ENCODE results near the gene DNER.

Gene DNER

GRCh38 chr2:229470781-229471180, 243.6 kb downstream of the DNER start:
- Histone ChIP-seq H3K9me3 (ENCODE audit: control insufficient read depth, insufficient read depth, low read length) (no peaks in the 10 kb centered on the region), H3K4me3 (ENCODE audit: low read depth, low read length) (no peak overlapping the region), H3K9ac (ENCODE audit: low read depth, low read length) (no peak overlapping the region), H3K27me3 (ENCODE audit: control insufficient read depth, insufficient read depth, low read length) (no peaks in the 10 kb centered on the region), H3K36me3 (ENCODE audit: control insufficient read depth, insufficient read depth, low read length) (no peaks in the 10 kb centered on the region), H3K4me1 (ENCODE audit: control insufficient read depth, insufficient read depth, low read length) (peaks cover 4% of the 10 kb centered on the region)

- Histone ChIP-seq H3K9ac (ENCODE audit: low read depth, low read length) (no peak overlapping the region), H3K9me3 (ENCODE audit: control insufficient read depth, insufficient read depth, low read length) (no peaks in the 10 kb centered on the region), H3K4me1 (ENCODE audit: control insufficient read depth, insufficient read depth, low read length) (no peaks in the 10 kb centered on the region), H3K36me3 (ENCODE audit: control insufficient read depth, insufficient read depth, low read length) (no peaks in the 10 kb centered on the region), H3K4me3 (ENCODE audit: low read depth, low read length) (no peak overlapping the region), H3K27me3 (ENCODE audit: control insufficient read depth, insufficient read depth, low read length) (no peaks in the 10 kb centered on the region)
These were observed 246.6 kb downstream of the DNER start for GRCh38 chr2:229467783-229468182.

GRCh38 chr2:229463841-229464346, 250.5 kb downstream of the DNER start:
- H3K9me3 ChIP-seq (ENCODE audit: control insufficient read depth, insufficient read depth, low read length): no peaks in the 10 kb centered on the region
- H3K4me3 ChIP-seq (ENCODE audit: low read depth, low read length): no peak overlapping the region
- no peaks in the 10 kb centered on the region for H3K27me3 ChIP-seq (ENCODE audit: control insufficient read depth, insufficient read depth, low read length)
- H3K9ac ChIP-seq (ENCODE audit: low read depth, low read length): no peak overlapping the region
- no peaks in the 10 kb centered on the region for H3K4me1 ChIP-seq (ENCODE audit: control insufficient read depth, insufficient read depth, low read length)
- no peaks in the 10 kb centered on the region for H3K36me3 ChIP-seq (ENCODE audit: control insufficient read depth, insufficient read depth, low read length)

- H3K9me3 ChIP-seq (ENCODE audit: control insufficient read depth, insufficient read depth, low read length): no peaks in the 10 kb centered on the region
- no peaks in the 10 kb centered on the region for H3K27me3 ChIP-seq (ENCODE audit: control insufficient read depth, insufficient read depth, low read length)
- H3K36me3 ChIP-seq (ENCODE audit: control insufficient read depth, insufficient read depth, low read length): no peaks in the 10 kb centered on the region
- H3K4me1 ChIP-seq (ENCODE audit: control insufficient read depth, insufficient read depth, low read length): no peaks in the 10 kb centered on the region
- no peak overlapping the region for H3K9ac ChIP-seq (ENCODE audit: low read depth, low read length)
- no peak overlapping the region for H3K4me3 ChIP-seq (ENCODE audit: low read depth, low read length)
These were observed 252.2 kb downstream of the DNER start for GRCh38 chr2:229462112-229462511.

GRCh38 chr2:229456091-229456490, 258.3 kb downstream of the DNER start:
- Histone ChIP-seq H3K4me1 (ENCODE audit: control insufficient read depth, insufficient read depth, low read length) (no peaks in the 10 kb centered on the region), H3K9ac (ENCODE audit: low read depth, low read length) (no peak overlapping the region), H3K4me3 (ENCODE audit: low read depth, low read length) (no peak overlapping the region), H3K27me3 (ENCODE audit: control insufficient read depth, insufficient read depth, low read length) (no peaks in the 10 kb centered on the region), H3K9me3 (ENCODE audit: control insufficient read depth, insufficient read depth, low read length) (no peaks in the 10 kb centered on the region), H3K36me3 (ENCODE audit: control insufficient read depth, insufficient read depth, low read length) (no peaks in the 10 kb centered on the region)

GRCh38 chr2:229454934-229455631, 259.3 kb downstream of the DNER start:
- Histone ChIP-seq H3K27me3 (ENCODE audit: control insufficient read depth, insufficient read depth, low read length) (no peaks in the 10 kb centered on the region), H3K9ac (ENCODE audit: low read depth, low read length) (no peak overlapping the region), H3K36me3 (ENCODE audit: control insufficient read depth, insufficient read depth, low read length) (no peaks in the 10 kb centered on the region), H3K4me1 (ENCODE audit: control insufficient read depth, insufficient read depth, low read length) (no peaks in the 10 kb centered on the region), H3K4me3 (ENCODE audit: low read depth, low read length) (no peak overlapping the region), H3K9me3 (ENCODE audit: control insufficient read depth, insufficient read depth, low read length) (no peaks in the 10 kb centered on the region)

- Histone ChIP-seq H3K9me3 (ENCODE audit: control insufficient read depth, insufficient read depth, low read length) (no peaks in the 10 kb centered on the region), H3K27me3 (ENCODE audit: control insufficient read depth, insufficient read depth, low read length) (no peaks in the 10 kb centered on the region), H3K36me3 (ENCODE audit: control insufficient read depth, insufficient read depth, low read length) (no peaks in the 10 kb centered on the region), H3K4me1 (ENCODE audit: control insufficient read depth, insufficient read depth, low read length) (no peaks in the 10 kb centered on the region), H3K4me3 (ENCODE audit: low read depth, low read length) (no peak overlapping the region), H3K9ac (ENCODE audit: low read depth, low read length) (no peak overlapping the region)
These were observed 261.1 kb downstream of the DNER start for GRCh38 chr2:229453230-229453629.

GRCh38 chr2:229451852-229452251, 262.5 kb downstream of the DNER start:
- no peaks in the 10 kb centered on the region for H3K4me1 ChIP-seq (ENCODE audit: control insufficient read depth, insufficient read depth, low read length)
- no peaks in the 10 kb centered on the region for H3K9me3 ChIP-seq (ENCODE audit: control insufficient read depth, insufficient read depth, low read length)
- no peak overlapping the region for H3K4me3 ChIP-seq (ENCODE audit: low read depth, low read length)
- H3K27me3 ChIP-seq (ENCODE audit: control insufficient read depth, insufficient read depth, low read length): no peaks in the 10 kb centered on the region
- H3K9ac ChIP-seq (ENCODE audit: low read depth, low read length): no peak overlapping the region
- H3K36me3 ChIP-seq (ENCODE audit: control insufficient read depth, insufficient read depth, low read length): no peaks in the 10 kb centered on the region

- Histone ChIP-seq H3K4me3 (ENCODE audit: low read depth, low read length) (no peak overlapping the region), H3K4me1 (ENCODE audit: control insufficient read depth, insufficient read depth, low read length) (no peaks in the 10 kb centered on the region)
These were observed 267.1 kb downstream of the DNER start for GRCh38 chr2:229447227-229447626.

GRCh38 chr2:229446350-229446749, 268.0 kb downstream of the DNER start:
- H3K9me3 ChIP-seq (ENCODE audit: control insufficient read depth, insufficient read depth, low read length): no peaks in the 10 kb centered on the region
- H3K36me3 ChIP-seq (ENCODE audit: control insufficient read depth, insufficient read depth, low read length): no peaks in the 10 kb centered on the region
- no peaks in the 10 kb centered on the region for H3K27me3 ChIP-seq (ENCODE audit: control insufficient read depth, insufficient read depth, low read length)
- H3K4me3 ChIP-seq (ENCODE audit: low read depth, low read length): no peak overlapping the region
- no peaks in the 10 kb centered on the region for H3K4me1 ChIP-seq (ENCODE audit: control insufficient read depth, insufficient read depth, low read length)
- H3K9ac ChIP-seq (ENCODE audit: low read depth, low read length): no peak overlapping the region

More at GRCh38 chr2:229447227-229447626, 267.1 kb downstream of the DNER start:
- Histone ChIP-seq H3K27me3 (ENCODE audit: control insufficient read depth, insufficient read depth, low read length) (no peaks in the 10 kb centered on the region), H3K9me3 (ENCODE audit: control insufficient read depth, insufficient read depth, low read length) (no peaks in the 10 kb centered on the region), H3K9ac (ENCODE audit: low read depth, low read length) (no peak overlapping the region), H3K36me3 (ENCODE audit: control insufficient read depth, insufficient read depth, low read length) (no peaks in the 10 kb centered on the region)

GRCh38 chr2:229445501-229446211, 268.7 kb downstream of the DNER start:
- no peaks in the 10 kb centered on the region for H3K27me3 ChIP-seq (ENCODE audit: control insufficient read depth, insufficient read depth, low read length)
- no peaks in the 10 kb centered on the region for H3K9me3 ChIP-seq (ENCODE audit: control insufficient read depth, insufficient read depth, low read length)
- H3K9ac ChIP-seq (ENCODE audit: low read depth, low read length): no peak overlapping the region
- H3K36me3 ChIP-seq (ENCODE audit: control insufficient read depth, insufficient read depth, low read length): no peaks in the 10 kb centered on the region
- no peak overlapping the region for H3K4me3 ChIP-seq (ENCODE audit: low read depth, low read length)
- H3K4me1 ChIP-seq (ENCODE audit: control insufficient read depth, insufficient read depth, low read length): no peaks in the 10 kb centered on the region

- H3K4me3 ChIP-seq (ENCODE audit: low read depth, low read length): no peak overlapping the region
- H3K36me3 ChIP-seq (ENCODE audit: control insufficient read depth, insufficient read depth, low read length): no peaks in the 10 kb centered on the region
- no peaks in the 10 kb centered on the region for H3K27me3 ChIP-seq (ENCODE audit: control insufficient read depth, insufficient read depth, low read length)
- H3K9me3 ChIP-seq (ENCODE audit: control insufficient read depth, insufficient read depth, low read length): no peaks in the 10 kb centered on the region
- H3K4me1 ChIP-seq (ENCODE audit: control insufficient read depth, insufficient read depth, low read length): no peaks in the 10 kb centered on the region
- no peak overlapping the region for H3K9ac ChIP-seq (ENCODE audit: low read depth, low read length)
These were observed 269.3 kb downstream of the DNER start for GRCh38 chr2:229445019-229445418.

Measured in iPS-15b (cell line).